OCI-LY7 (cell line): ENCODE measurements around the gene PCBD2.

Experiments used
- CTCF ChIP-seq: fragments of 200-600 bp; sonication (generic); conservative IDR thresholded peaks from 2 replicates; pipeline ENCODE4 v1.5.1; 2014; ENCODE audit warnings: mild to moderate bottlenecking, antibody characterized with exemption, low read length, moderate library complexity, mixed read lengths
- EZH2phosphoT487 ChIP-seq: fragments of 200-600 bp; sonication (generic); IDR thresholded peaks from 2 replicates; pipeline ENCODE4 v1.6.1; 2018; ENCODE audit warnings: low read depth, borderline replicate concordance, mild to moderate bottlenecking, mixed run types, antibody characterized with exemption, low read length, moderate library complexity, mixed read lengths

GRCh38 chr5:134887593-134888159 is 17.3 kb upstream of the PCBD2 start:
- no peak for TF ChIP-seq CTCF
- no peak for TF ChIP-seq EZH2phosphoT487
